Erythroblast (primary cell): Measurements from ENCODE around the gene TMEM61.

Source experiments
- DNase-seq, 2 experiments: peaks; one replicate each; lab custom pipeline; 2025; lab: John Stamatoyannopoulos, UW
- GATA1 ChIP-seq: IDR thresholded peaks from 2 replicates; pipeline ENCODE4 v1.6.1; 2011; ENCODE audit warnings: low read depth, mild to moderate bottlenecking, control low read depth, low read length, moderate library complexity
- POLR2A ChIP-seq: IDR thresholded peaks from 2 replicates; pipeline ENCODE4 v1.6.1; 2011; ENCODE audit warnings: mild to moderate bottlenecking, low read length

TMEM61 gene

GRCh38 chr1:54970901-54971300 is 9.5 kb upstream of the TMEM61 start:
- no peak for DNase-seq
- TF ChIP-seq GATA1 (no peak), POLR2A (no peak)

DNA sequence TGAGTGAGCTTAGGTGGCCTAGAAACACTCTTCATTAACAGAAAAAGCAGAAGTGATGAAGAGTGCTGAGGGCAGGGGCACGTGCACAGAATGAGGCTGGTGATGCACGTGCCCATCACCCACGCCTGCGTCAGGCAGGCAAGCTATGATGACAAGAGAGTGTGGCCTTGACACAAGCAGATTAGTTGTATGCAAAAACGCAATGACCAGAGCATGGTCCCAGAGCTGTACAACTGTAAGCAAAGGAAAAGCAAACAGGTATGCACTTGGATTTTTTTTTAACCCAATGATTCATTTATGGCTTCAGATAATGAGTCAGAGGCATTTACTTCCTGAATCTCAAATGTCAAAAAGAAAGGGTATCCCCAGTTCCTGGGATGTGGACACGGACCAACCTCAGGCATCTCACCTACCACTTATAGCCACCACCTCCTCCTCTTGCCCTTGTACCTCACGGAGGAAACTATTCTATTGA is 9.1 kb upstream of the TMEM61 start:
- no peak for DNase-seq
- no peak for TF ChIP-seq POLR2A
- no peak for TF ChIP-seq GATA1

- DNase-seq, result no peak
- no peak for TF ChIP-seq GATA1
- TF ChIP-seq POLR2A, result no peak
Measured at GRCh38 chr1:54972436-54972835, 8.0 kb upstream of the TMEM61 start.

GRCh38 chr1:54973205-54973921 is 7.1 kb upstream of the TMEM61 start:
- no peak for DNase-seq
- no peak for TF ChIP-seq POLR2A
- TF ChIP-seq GATA1, result no peak

- TF ChIP-seq POLR2A (no peak), GATA1 (no peak)
- no peak for DNase-seq
Measured at GRCh38 chr1:54975356-54976108, 4.9 kb upstream of the TMEM61 start.

GRCh38 chr1:54976747-54977146 is 3.7 kb upstream of the TMEM61 start:
- TF ChIP-seq POLR2A, result no peak
- no peak for TF ChIP-seq GATA1
- no peak for DNase-seq

DNA sequence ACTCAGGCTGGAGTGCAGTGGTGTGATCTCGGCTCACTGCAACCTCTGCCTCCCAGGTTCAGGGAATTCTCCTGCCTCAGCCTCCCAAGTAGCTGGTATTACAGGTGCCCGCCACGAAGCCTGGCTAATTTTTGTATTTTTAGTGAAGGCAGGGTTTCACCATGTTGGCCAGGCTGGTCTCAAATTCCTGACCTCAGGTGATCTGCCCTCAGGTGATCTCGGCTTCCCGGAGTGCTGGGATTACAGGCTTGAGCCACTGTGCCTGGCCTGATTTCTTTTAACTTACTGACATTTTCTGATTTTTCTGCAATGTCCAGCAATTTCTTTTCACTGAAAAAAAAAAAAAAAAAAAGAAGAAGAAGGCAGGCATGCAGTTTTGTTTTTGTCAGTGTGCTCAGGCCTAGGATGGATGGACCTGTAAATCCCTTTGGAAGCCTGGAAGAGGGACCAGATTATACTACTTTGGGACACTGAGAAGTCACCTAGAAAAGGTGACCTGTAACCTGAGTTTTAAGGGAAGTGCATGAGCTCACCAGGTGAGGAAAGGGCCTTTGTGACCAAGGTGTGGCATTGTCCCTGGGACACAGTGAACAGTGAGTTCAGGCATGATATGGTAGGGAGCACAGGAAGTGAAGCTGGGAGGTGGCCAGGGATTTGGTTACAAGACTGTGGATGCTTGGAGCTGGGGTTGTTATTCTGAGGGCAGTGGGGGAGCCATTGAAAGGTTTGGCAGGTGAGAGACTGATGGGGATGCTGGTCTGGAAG is 2.7 kb upstream of the TMEM61 start:
- DNase-seq, result no peak
- no peak for TF ChIP-seq POLR2A
- TF ChIP-seq GATA1, result no peak

- TF ChIP-seq POLR2A (no peak), GATA1 (no peak)
- no peak for DNase-seq
Measured at GRCh38 chr1:54978528-54979326, 1.7 kb upstream of the TMEM61 start.

DNA sequence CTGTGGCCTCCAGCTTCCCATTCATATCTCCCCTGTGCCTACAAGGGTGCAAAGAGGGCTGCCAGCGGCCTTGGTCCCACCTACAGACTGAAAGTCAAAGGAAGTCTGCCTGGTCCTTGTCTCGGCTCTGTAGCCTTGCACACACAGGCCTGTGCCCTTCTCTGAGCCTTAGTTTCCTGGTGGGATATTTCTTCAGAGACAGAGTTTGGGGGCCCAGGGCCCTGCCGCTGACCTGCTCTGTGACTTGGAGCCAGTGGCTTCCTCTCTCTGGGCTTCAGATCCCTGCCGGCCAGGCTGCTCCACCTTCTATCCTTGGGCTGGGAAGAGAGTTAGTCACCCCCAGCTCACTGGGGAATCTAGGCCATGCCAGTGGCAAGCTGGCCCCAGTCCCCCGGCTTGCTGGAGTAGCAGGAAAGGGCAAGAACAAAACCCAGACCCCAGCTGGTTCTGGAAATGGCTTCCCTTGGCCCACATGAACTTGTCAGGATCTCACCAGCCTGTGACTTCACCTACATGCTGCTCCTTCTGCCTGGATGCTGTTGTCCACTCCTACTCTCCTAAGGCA is 1.0 kb upstream of the TMEM61 start:
- no peak for TF ChIP-seq POLR2A
- no peak for TF ChIP-seq GATA1
- DNase-seq, result no peak

DNA sequence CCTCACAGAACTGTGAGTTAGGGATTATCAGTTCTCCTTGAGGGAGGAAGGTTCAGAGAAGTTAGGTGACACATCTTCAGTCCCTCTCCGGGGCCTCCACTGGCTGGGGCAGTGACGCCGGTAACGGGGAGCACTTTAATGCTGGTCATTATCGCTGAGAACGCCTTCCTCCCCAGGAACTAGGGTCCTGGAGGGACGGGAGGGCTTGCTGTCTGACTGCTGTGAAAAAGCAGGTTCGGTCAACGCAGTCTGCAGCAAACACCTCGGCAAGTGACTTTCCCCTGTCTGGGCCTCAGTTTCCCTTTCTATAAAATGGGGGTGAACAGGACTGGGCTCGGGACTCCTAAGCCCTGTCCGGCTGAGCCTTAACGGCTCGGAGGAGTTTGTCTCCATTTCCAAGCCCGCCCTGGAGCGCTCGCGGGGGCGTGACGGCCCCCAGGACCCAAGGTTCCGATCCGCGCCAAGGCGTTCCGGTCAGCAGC is 341 bp upstream of the TMEM61 start:
- no peak for DNase-seq
- TF ChIP-seq POLR2A (no peak), GATA1 (no peak)

DNA sequence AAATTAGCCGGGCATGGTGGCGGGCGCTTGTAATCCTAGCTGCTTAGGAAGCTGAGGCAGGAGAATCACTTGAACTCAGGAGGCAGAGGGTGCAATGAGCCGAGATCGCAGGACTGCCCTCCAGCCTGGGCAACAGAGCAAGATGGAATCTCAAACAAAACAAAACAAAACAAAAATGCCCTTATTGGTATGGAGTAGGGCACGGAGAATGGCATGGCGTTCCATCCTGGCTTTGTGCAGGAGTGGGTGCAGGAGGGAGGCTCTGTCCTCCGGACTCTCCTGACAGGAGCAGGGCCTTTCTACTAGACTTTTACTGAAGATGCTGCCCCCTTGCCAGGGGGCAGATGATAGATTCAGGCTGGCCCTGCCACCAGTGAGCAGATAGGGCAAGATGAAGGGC is 1.0 kb downstream of the TMEM61 start:
- no peak for TF ChIP-seq POLR2A
- DNase-seq, result no peak

- TF ChIP-seq POLR2A (no peak), GATA1 (no peak)
- DNase-seq, result no peak
Measured at GRCh38 chr1:54982739-54983138, 2.3 kb downstream of the TMEM61 start.
